Common myeloid progenitor, CD34-positive (primary cell): ENCODE results near the gene MAEL.
A peak's percentile ranks its signal among the peaks of the same experiment; 100 is the strongest.

Experiments
- CTCF ChIA-PET: fragments of 350-600 bp; sonication (Branson Sonifier 250); formaldehyde crosslinking; loops from one replicate; lab custom pipeline; 2021; ENCODE audit warnings: antibody characterized with exemption; lab: Charles Lee
- POLR2A ChIA-PET: fragments of 350-600 bp; sonication (Branson Sonifier 250); formaldehyde crosslinking; loops from one replicate; lab custom pipeline; 2021; ENCODE audit warnings: antibody characterized with exemption; lab: Charles Lee
- DNase-seq, 3 donors: peaks; one replicate each; pipeline versions ENCODE4 v3.0.0 to v3.0.0-alpha.2; 2013
- H3K27ac ChIP-seq, 2 experiments: 1 replicate in 1 of 2; 2 replicates in 1 of 2; pipeline ENCODE4 v1.7.0; 2013; ENCODE audit warnings: inconsistent platforms in 2 of 2, low read length in 2 of 2, mild to moderate bottlenecking in 2 of 2, low read depth in 1 of 2, moderate library complexity in 1 of 2; ENCODE audit not compliant: severe bottlenecking in 2 of 2, insufficient read depth in 1 of 2, poor library complexity in 1 of 2
- H3K27me3 ChIP-seq, 5 experiments: replicated peaks in 2 of 5; 1 replicate in 3 of 5; 2 replicates in 2 of 5; pipeline versions ENCODE4 v1.6.1 to v1.7.0; 2013; ENCODE audit warnings: low read length in 4 of 5, mild to moderate bottlenecking in 2 of 5, moderate library complexity in 2 of 5, inconsistent platforms in 1 of 5; ENCODE audit not compliant: insufficient read depth in 5 of 5, control insufficient read depth in 4 of 5
- H3K36me3 ChIP-seq, 4 experiments: 1 replicate in 2 of 4; 2 replicates in 2 of 4; pipeline versions ENCODE4 v1.6.1 to v1.7.0; 2013; ENCODE audit warnings: low read length in 3 of 4, control low read depth in 1 of 4, mild to moderate bottlenecking in 1 of 4; ENCODE audit not compliant: control insufficient read depth in 4 of 4, insufficient read depth in 4 of 4
- H3K4me1 ChIP-seq, 4 experiments: 1 replicate in 3 of 4; 2 replicates in 1 of 4; pipeline versions ENCODE4 v1.6.1 to v1.7.1; 2013; ENCODE audit warnings: low read length in 3 of 4, mild to moderate bottlenecking in 3 of 4, control low read depth in 1 of 4, inconsistent platforms in 1 of 4, moderate library complexity in 1 of 4; ENCODE audit not compliant: control insufficient read depth in 4 of 4, insufficient read depth in 4 of 4; ENCODE audit errors: control extremely low read depth in 1 of 4
- H3K4me3 ChIP-seq, 7 experiments: 1 replicate in 4 of 7; 2 replicates in 3 of 7; pipeline versions ENCODE4 v1.5.1 to v1.7.0; 2013; ENCODE audit warnings: mild to moderate bottlenecking in 7 of 7, low read length in 6 of 7, moderate library complexity in 6 of 7, inconsistent platforms in 2 of 7, low read depth in 2 of 7, control low read depth in 1 of 7; ENCODE audit not compliant: insufficient read depth in 4 of 7, control insufficient read depth in 1 of 7; ENCODE audit errors: extremely low read depth in 1 of 7
- H3K9me3 ChIP-seq, 5 experiments: 1 replicate in 4 of 5; 2 replicates in 1 of 5; pipeline versions ENCODE4 v1.6.1 to v1.7.1; 2013; ENCODE audit warnings: low read length in 4 of 5, mild to moderate bottlenecking in 2 of 5, inconsistent platforms in 1 of 5, low read depth in 1 of 5, moderate library complexity in 1 of 5; ENCODE audit not compliant: control insufficient read depth in 4 of 5, insufficient read depth in 2 of 5; ENCODE audit errors: control extremely low read depth in 1 of 5
- WGBS: methylation state at CpG from one replicate; pipeline ENCODE4 v1.1.5; 2013; ENCODE audit not compliant: insufficient coverage; 5-methylcytosine and 5-hydroxymethylcytosine counted together

Gene MAEL

DNA sequence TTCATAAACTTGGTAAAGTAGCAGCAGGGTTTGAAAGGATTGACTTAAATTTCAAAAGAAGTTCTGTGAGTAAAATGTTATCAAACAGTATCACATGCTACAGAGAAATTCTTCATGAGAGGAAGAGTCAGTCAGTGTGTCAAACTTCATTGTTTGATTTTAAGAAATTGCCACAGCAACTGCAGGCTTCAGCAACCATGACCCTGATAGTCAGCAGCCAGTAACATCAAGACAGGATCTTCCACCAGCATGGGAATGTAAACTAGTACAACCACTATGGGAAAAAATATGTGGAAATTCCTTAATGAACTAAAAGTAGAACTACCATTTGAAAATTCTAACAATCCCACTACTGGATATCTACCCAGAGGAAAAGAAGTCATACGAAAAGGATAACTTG lies 11.5 kb downstream of the MAEL start:
- CTCF ChIA-PET = interaction anchor here (1.2 kb wide), 1 partner anchor 14 kb away, joined by 3 read pairs; no protein-coding TSS in a partner anchor
- DNase-seq = no peak
- POLR2A ChIA-PET = no interaction called here

DNA sequence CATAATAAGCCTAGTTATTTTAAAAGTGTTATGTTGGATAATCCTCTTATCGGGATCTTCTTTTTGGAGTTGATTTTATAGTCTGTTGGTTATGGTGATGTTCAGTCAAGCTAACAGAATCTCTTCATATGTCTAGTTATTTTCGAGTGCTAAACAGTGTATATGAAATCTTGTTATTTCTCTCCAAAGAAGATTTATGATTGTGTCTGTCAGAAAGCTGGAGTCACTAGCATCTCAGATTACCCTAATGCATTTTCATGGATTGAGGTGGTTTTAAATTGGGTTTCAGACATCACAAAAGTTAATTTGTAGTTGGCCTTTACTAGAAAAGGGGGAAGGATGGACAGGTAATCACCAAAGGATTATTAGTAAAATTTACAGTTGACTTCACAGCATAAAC lies 13.3 kb downstream of the MAEL start:
- ChIA-PET CTCF (no interaction called here), POLR2A (no interaction called here)
- Histone ChIP-seq H3K27me3 (no peaks in the 10 kb centered on the region), H3K4me1 (no peaks in the 10 kb centered on the region), H3K36me3 (no peaks in the 10 kb centered on the region), H3K4me3 (no peak overlapping the region), H3K27ac (no peak overlapping the region), H3K9me3 (peaks cover 2 to 20% (median 5%) of the 10 kb centered on the region in 5 experiments)
- DNase-seq = peak in 2 of 3 donors; percentile 3 to 15
- whole genome bisulfite sequencing = 100% methylated on average over 1 of the region's 2 CpGs

More for the DNA sequence above, 11.5 kb downstream of the MAEL start:
- Histone ChIP-seq H3K9me3 (peaks cover 2 to 20% (median 5%) of the 10 kb centered on the region in 5 experiments), H3K27me3 (no peaks in the 10 kb centered on the region), H3K4me3 (no peak overlapping the region), H3K36me3 (no peaks in the 10 kb centered on the region), H3K27ac (no peak overlapping the region), H3K4me1 (no peaks in the 10 kb centered on the region)
- WGBS = no CpG with 5 or more reads among the region's 1 CpG

DNA sequence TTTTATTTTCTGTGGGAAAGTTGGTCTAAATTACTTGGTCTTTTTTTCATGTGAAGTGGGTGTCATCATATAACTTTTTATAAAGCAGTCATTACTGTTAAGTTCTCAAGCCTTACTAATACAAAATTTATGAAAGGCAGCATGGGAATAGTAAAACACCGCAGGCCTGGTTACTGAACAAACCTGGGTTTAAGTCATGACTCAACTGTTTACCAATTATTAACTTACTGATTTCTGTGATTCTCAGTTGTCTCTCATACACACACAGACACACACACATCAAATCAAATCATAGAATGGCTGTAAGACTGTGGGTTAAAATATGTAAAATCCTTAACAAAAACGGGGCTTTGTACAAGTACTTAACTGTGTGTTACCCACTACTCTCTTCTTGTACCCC lies 14.6 kb downstream of the MAEL start:
- H3K4me1 ChIP-seq = no peaks in the 10 kb centered on the region
- no peak overlapping the region for H3K27ac ChIP-seq
- CTCF ChIA-PET = no interaction called here
- H3K36me3 ChIP-seq = no peaks in the 10 kb centered on the region
- WGBS = 100% methylated on average over 1 of the region's 2 CpGs
- H3K4me3 ChIP-seq = no peak overlapping the region
- POLR2A ChIA-PET = no interaction called here
- DNase-seq = no peak
- peaks cover 2 to 20% (median 5%) of the 10 kb centered on the region in 5 experiments for H3K9me3 ChIP-seq
- H3K27me3 ChIP-seq = no peaks in the 10 kb centered on the region

DNA sequence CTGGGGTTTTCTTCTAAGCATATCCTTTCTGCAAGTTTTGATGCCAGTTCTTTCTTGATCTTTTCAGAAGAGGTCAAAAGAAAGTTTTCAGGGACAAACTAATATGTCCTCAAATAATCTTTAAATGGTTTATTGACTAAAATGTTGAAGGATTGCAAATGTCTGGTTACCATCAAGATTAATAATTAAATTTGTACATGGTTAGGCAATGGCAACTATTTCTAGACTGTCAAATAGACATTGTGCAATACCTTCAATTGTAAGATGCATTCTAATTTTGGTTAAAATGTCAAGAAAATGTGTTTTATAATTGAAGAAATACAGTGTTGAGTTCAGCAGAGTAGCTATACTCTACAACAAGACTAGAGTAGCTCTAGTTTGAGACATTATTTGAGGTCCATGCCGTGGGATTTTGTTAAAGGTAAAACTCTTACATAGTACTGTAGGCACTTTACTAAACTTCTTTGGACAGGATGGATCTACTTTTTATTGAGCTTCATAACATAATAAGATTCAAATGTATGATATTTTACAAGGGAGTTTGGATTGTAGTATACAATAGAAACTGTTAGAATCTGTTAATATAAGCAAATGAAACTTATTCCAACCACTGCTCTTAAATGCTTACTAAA lies 22.6 kb downstream of the MAEL start:
- DNase-seq = no peak
- ChIA-PET CTCF (interaction anchor here (0.7 to 0.8 kb wide), 2 partner anchors 102 to 142 kb away, joined by 3 read pairs; no protein-coding TSS in a partner anchor), POLR2A (no interaction called here)
- H3K4me1 ChIP-seq = peaks cover 0 to 13% (median 2%) of the 10 kb centered on the region in 4 experiments
- no peak overlapping the region for H3K27ac ChIP-seq
- no peaks in the 10 kb centered on the region for H3K9me3 ChIP-seq
- no peak overlapping the region for H3K4me3 ChIP-seq
- H3K36me3 ChIP-seq = no peaks in the 10 kb centered on the region
- peaks cover 0 to 3% (median 0%) of the 10 kb centered on the region in 5 experiments for H3K27me3 ChIP-seq
- WGBS = no CpG with 5 or more reads among the region's 1 CpG

DNA sequence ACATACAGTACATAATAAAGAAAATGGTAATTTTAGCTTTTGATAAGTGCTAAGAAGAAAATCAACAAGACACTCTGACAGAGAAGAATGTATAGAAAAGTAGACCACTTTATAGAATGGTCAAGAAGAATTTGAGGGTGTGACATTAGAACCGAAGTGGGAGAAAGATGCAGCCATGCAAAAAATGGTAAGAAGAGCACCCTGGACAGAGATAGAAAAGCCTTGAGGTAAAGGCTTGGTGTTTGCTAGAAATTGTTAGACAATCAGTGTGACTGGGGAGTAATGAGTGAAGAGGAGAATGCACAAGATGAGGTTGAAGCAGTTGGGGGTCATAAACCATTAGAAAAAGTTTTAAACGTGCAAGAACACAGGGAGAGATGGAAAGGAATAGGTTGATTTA lies 23.5 kb downstream of the MAEL start:
- no peak overlapping the region for H3K27ac ChIP-seq
- no peak for DNase-seq
- no peak overlapping the region for H3K4me3 ChIP-seq
- ChIA-PET POLR2A (no interaction called here), CTCF (interaction anchor here (0.7 to 0.8 kb wide), 2 partner anchors 103 to 143 kb away, joined by 3 read pairs; no protein-coding TSS in a partner anchor)
- WGBS = 100% methylated on average over 2 of the region's 2 CpGs
- peaks cover 0 to 3% (median 0%) of the 10 kb centered on the region in 5 experiments for H3K27me3 ChIP-seq
- no peaks in the 10 kb centered on the region for H3K36me3 ChIP-seq
- H3K4me1 ChIP-seq = peaks cover 0 to 13% (median 2%) of the 10 kb centered on the region in 4 experiments
- H3K9me3 ChIP-seq = no peaks in the 10 kb centered on the region

DNA sequence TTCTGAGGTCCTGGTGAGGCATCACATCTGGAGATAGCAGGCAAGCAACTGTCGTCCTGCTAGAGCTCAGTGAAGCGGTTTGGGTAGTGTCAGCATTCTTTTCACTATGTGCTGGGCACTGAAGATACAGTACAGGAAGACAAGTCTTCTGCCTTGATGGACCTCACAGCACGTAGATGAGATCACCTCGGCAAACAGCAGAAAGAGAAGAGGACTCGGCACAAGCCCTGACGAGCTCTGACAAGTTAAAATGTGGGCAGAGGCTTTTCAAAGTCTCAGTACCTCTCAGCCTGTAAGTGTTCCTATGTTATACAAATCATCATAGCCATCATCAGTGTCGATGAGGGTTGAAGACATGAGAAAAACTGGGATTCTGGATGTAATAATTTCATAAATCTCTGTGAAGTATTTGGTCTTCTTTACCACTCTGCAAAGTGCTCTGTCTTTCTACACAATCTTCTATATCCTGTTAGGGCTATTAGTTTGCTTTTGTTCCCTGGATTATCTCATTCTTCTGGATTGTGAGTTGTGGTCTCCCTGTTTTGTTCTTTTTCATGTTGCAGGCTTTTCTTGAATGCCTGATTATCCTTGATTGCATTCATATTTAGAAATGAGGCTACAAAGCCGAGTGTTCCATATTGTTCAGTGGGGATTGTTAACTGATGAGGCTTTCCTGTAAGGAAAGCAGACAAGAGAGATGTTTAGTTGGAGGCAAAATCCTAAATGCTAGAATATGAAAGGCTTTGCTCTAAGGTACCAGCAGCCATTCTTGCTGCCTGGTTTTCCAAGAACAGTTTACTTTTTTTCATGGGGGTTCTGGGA lies 24.2 kb downstream of the MAEL start:
- peaks cover 0 to 13% (median 2%) of the 10 kb centered on the region in 4 experiments for H3K4me1 ChIP-seq
- DNase-seq = no peak
- CTCF ChIA-PET = interaction anchor here (1.0 kb wide), 1 partner anchor 102 kb away, joined by 3 read pairs; no protein-coding TSS in a partner anchor
- no peak overlapping the region for H3K4me3 ChIP-seq
- H3K36me3 ChIP-seq = no peaks in the 10 kb centered on the region
- POLR2A ChIA-PET = no interaction called here
- H3K9me3 ChIP-seq = no peaks in the 10 kb centered on the region
- H3K27ac ChIP-seq = no peak overlapping the region
- peaks cover 0 to 3% (median 0%) of the 10 kb centered on the region in 5 experiments for H3K27me3 ChIP-seq
- 93% methylated on average over 7 of the region's 8 CpGs for WGBS
